ENCODE measurements around the gene SRSF7.

The SRSF7 gene

DNA sequence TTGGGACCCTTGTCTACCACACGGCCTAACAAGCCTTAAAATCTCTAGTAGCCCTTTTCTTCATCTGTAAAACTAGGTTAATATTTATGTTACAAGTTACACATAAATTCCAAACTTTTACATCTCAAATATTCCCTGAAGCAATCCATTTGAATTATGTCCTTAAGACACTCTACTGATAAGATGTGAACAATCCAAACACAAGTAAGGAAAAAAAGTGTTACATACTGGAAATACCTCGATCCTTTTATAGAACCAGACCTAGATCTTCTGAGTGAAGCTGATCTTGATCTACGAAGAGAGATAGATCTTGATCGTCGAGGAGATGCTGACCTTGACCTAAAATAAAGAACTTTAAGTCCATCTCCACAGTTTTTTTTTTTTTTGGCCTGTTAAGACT is 3.3 kb downstream of the SRSF7 start:
- H3K79me2 ChIP-seq (ENCODE audit: control insufficient read depth, low read length) = peaks cover 89% of the 10 kb centered on the region
- H3K9me3 ChIP-seq (ENCODE audit: control insufficient read depth, insufficient read depth, low read length) = no peaks in the 10 kb centered on the region
- H3K9me2 ChIP-seq (replicated peaks; ENCODE audit: control insufficient read depth, low read length) = no peaks in the 10 kb centered on the region
- peak overlapping the region; percentile 29 for H3K4me3 ChIP-seq (ENCODE audit: low read length)
- H3F3A ChIP-seq (ENCODE audit: control insufficient read depth, insufficient read depth) = peaks cover 72% of the 10 kb centered on the region
- TF ChIP-seq EZH2phosphoT487 (IDR thresholded peaks at IDR 0.05; ENCODE audit: borderline replicate concordance, low read length) (no peak), CTCF (IDR thresholded peaks at IDR 0.05; ENCODE audit: low read depth, low read length, poor library complexity, severe bottlenecking) (no peak)
- H3K27me3 ChIP-seq (ENCODE audit: control insufficient read depth, low read length) = no peaks in the 10 kb centered on the region
- H4K20me1 ChIP-seq (ENCODE audit: control insufficient read depth, insufficient read depth, low read depth, low read length) = peaks cover 47% of the 10 kb centered on the region
- H3K36me3 ChIP-seq (ENCODE audit: control insufficient read depth, low read length) = peaks cover 83% of the 10 kb centered on the region
- H3K4me1 ChIP-seq (ENCODE audit: control insufficient read depth, low read length) = peaks cover 35% of the 10 kb centered on the region
- no peak overlapping the region for H3K27ac ChIP-seq (ENCODE audit: low read depth, low read length)
- peak overlapping the region; percentile 90 for H3K4me2 ChIP-seq (ENCODE audit: low read length)

DNA sequence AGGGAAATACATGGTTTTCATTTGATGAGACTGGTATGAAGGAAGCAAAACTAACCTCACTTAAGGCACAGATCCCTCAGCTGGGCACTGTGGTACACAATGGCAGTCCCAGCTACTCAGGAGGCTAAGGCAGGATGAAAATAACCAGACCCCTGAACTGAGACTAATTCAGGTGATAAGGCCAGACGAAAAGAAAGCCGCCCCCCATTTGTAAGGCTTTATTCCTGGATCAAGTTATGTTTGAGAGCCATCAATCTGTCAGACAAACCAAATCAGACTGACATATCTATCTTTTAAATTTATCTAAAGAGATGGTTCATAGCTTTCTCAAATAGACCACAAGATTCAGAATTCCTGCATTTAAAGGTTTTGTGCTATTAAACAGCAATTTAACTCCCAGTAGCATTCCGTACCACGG is 4.1 kb downstream of the SRSF7 start:
- Histone ChIP-seq H4K20me1 (ENCODE audit: control insufficient read depth, insufficient read depth, low read depth, low read length) (peaks cover 47% of the 10 kb centered on the region), H3K4me3 (ENCODE audit: low read length) (no peak overlapping the region), H3K9me2 (replicated peaks; ENCODE audit: control insufficient read depth, low read length) (no peaks in the 10 kb centered on the region), H3K4me2 (ENCODE audit: low read length) (peak overlapping the region; percentile 90; the same call in 1 of the 2 replicates), H3K4me1 (ENCODE audit: control insufficient read depth, low read length) (peaks cover 30% of the 10 kb centered on the region), H3K36me3 (ENCODE audit: control insufficient read depth, low read length) (peaks cover 86% of the 10 kb centered on the region), H3F3A (ENCODE audit: control insufficient read depth, insufficient read depth) (peaks cover 79% of the 10 kb centered on the region), H3K27ac (ENCODE audit: low read depth, low read length) (no peak overlapping the region), H3K9me3 (ENCODE audit: control insufficient read depth, insufficient read depth, low read length) (no peaks in the 10 kb centered on the region), H3K27me3 (ENCODE audit: control insufficient read depth, low read length) (no peaks in the 10 kb centered on the region), H3K79me2 (ENCODE audit: control insufficient read depth, low read length) (peaks cover 87% of the 10 kb centered on the region)
- TF ChIP-seq EZH2phosphoT487 (IDR thresholded peaks at IDR 0.05; ENCODE audit: borderline replicate concordance, low read length) (no peak), CTCF (IDR thresholded peaks at IDR 0.05; ENCODE audit: low read depth, low read length, poor library complexity, severe bottlenecking) (no peak)

GRCh38 chr2:38745267-38745666 is 5.9 kb downstream of the SRSF7 start:
- H3K79me2 ChIP-seq (ENCODE audit: control insufficient read depth, low read length) = peaks cover 79% of the 10 kb centered on the region
- H3K4me3 ChIP-seq (ENCODE audit: low read length) = no peak overlapping the region
- H4K20me1 ChIP-seq (ENCODE audit: control insufficient read depth, insufficient read depth, low read depth, low read length) = peaks cover 52% of the 10 kb centered on the region
- no peaks in the 10 kb centered on the region for H3K9me3 ChIP-seq (ENCODE audit: control insufficient read depth, insufficient read depth, low read length)
- H3F3A ChIP-seq (ENCODE audit: control insufficient read depth, insufficient read depth) = peaks cover 90% of the 10 kb centered on the region
- peaks cover 91% of the 10 kb centered on the region for H3K36me3 ChIP-seq (ENCODE audit: control insufficient read depth, low read length)
- TF ChIP-seq CTCF (IDR thresholded peaks at IDR 0.05; ENCODE audit: low read depth, low read length, poor library complexity, severe bottlenecking) (no peak), EZH2phosphoT487 (IDR thresholded peaks at IDR 0.05; ENCODE audit: borderline replicate concordance, low read length) (no peak)
- H3K27me3 ChIP-seq (ENCODE audit: control insufficient read depth, low read length) = no peaks in the 10 kb centered on the region
- no peaks in the 10 kb centered on the region for H3K9me2 ChIP-seq (replicated peaks; ENCODE audit: control insufficient read depth, low read length)
- peaks cover 25% of the 10 kb centered on the region for H3K4me1 ChIP-seq (ENCODE audit: control insufficient read depth, low read length)
- H3K27ac ChIP-seq (ENCODE audit: low read depth, low read length) = no peak overlapping the region
- H3K4me2 ChIP-seq (ENCODE audit: low read length) = no peak overlapping the region

All from DOHH2 (cell line).